ENCODE measurements around the gene SKAP2. TPM values are rescaled to one million over a fixed set of nuclear protein-coding genes. Genes with fewer than 3 reads are reported as not detected.

SKAP2 gene
- total RNA-seq, 1 experiment from 2014 or later = 30.7 TPM

- H3K9ac ChIP-seq (ENCODE audit: low read length) = no peak overlapping the region
- no peaks in the 10 kb centered on the region for H3K36me3 ChIP-seq (ENCODE audit: control insufficient read depth in 1 of 2, insufficient read depth in 2 of 2, low read length in 2 of 2)
- peak overlapping the region; percentile 30; the same call in 1 of the 2 replicates for H3K4me2 ChIP-seq (ENCODE audit: low read length)
- intact Hi-C loops (cut with micrococcal nuclease) = no loop called here
- no peak for ATAC-seq
- no peaks in the 10 kb centered on the region for H4K20me1 ChIP-seq (ENCODE audit: insufficient read depth)
- no TSS peak for BruUV-seq (replicated peaks)
- H3K9me3 ChIP-seq (ENCODE audit: control insufficient read depth in 1 of 2, insufficient read depth in 1 of 2, low read depth in 1 of 2, low read length in 2 of 2) = no peaks in the 10 kb centered on the region
- H3K4me3 ChIP-seq (replicated peaks in 1 of 2; ENCODE audit: low read depth in 1 of 2, low read length in 2 of 2) = no peak overlapping the region
- ChIA-PET RAD21 (ENCODE audit: low non-redundant PET in 1 of 2, low total read pairs in 2 of 2, uncharacterized antibody in 2 of 2, unreplicated experiment in 2 of 2) (interaction anchor here in 1 of 2 experiments (1.3 kb wide), 1 partner anchor 463 kb away, joined by 3 read pairs; no protein-coding TSS in a partner anchor), CTCF (interaction anchor here (0.8 to 1.8 kb wide), 10 partner anchors 9 to 474 kb away, joined by 3 to 14 read pairs (median 4); partner anchors contain the start of gene HOXA4), POLR2A (no interaction called here)
- H3K27me3 ChIP-seq (ENCODE audit: insufficient read depth, low read length) = no peaks in the 10 kb centered on the region
- DNase-seq (ENCODE audit: low read depth, low spot score) = no peak
- peaks cover 4 to 11% of the 10 kb centered on the region in 2 experiments; a peak in 3 of 4 replicates for H3K4me1 ChIP-seq (ENCODE audit: control insufficient read depth in 1 of 2, insufficient read depth in 2 of 2, low read length in 2 of 2)
- no peak overlapping the region for H2AFZ ChIP-seq (ENCODE audit: low read depth, low read length, poor library complexity, severe bottlenecking)
- TF ChIP-seq EGR1 (IDR thresholded peaks at IDR 0.05; ENCODE audit: low read depth) (no peak), CBX3 (IDR thresholded peaks at IDR 0.05; ENCODE audit: low read depth) (no peak), EZH2 (IDR thresholded peaks at IDR 0.05) (no peak), CEBPB (IDR thresholded peaks at IDR 0.05; ENCODE audit: low read depth) (no peak), RAD21 (IDR thresholded peaks at IDR 0.05; ENCODE audit: low read depth) (no peak), POLR2AphosphoS5 (IDR thresholded peaks at IDR 0.05; ENCODE audit: low read depth, low read length) (no peak), SIN3A (IDR thresholded peaks at IDR 0.05; ENCODE audit: low read depth) (no peak), TCF7L2 (IDR thresholded peaks at IDR 0.05; ENCODE audit: borderline replicate concordance, extremely low read depth, insufficient read depth, insufficient read length) (no peak), FOSL1 (IDR thresholded peaks at IDR 0.05; ENCODE audit: low read depth) (no peak), YY1 (IDR thresholded peaks at IDR 0.05; ENCODE audit: extremely low read depth, insufficient replicate concordance, low read depth, low read length) (no peak), ZBTB33 (IDR thresholded peaks at IDR 0.05; ENCODE audit: extremely low read depth, insufficient replicate concordance, low read length) (no peak), ELF1 (IDR thresholded peaks at IDR 0.05; ENCODE audit: borderline replicate concordance, low read depth) (no peak), POLR2A (IDR thresholded peaks at IDR 0.05; ENCODE audit: borderline replicate concordance, extremely low read depth, insufficient read depth, insufficient read length) (no peak), SP1 (IDR thresholded peaks at IDR 0.05; ENCODE audit: low read depth) (no peak)
- no peaks in the 10 kb centered on the region for H3K9me2 ChIP-seq (ENCODE audit: insufficient read depth)
- no peaks in the 10 kb centered on the region for H3K79me2 ChIP-seq (ENCODE audit: insufficient read depth, low read length)
- H3K27ac ChIP-seq (ENCODE audit: low read depth, low read length) = no peak overlapping the region
Measured at GRCh38 chr7:26687032-26687431, 177.4 kb downstream of the SKAP2 start.
